Left ventricle myocardium inferior (tissue), 1 donor: ENCODE results near the gene SLC23A2. TPM values are rescaled to one million over a fixed set of nuclear protein-coding genes. Genes with fewer than 3 reads are reported as not detected.
"Not testable (repeated sequence)": the region's sequence is repeated elsewhere in the genome, so short reads cannot be mapped to it uniquely, and the experiment has no call there.

Experiments used
- DNase-seq: peaks from one replicate; pipeline ENCODE4 v3.0.0-alpha.2; 2020
- H3K27ac ChIP-seq: fragments of 200-600 bp; replicated peaks from 2 replicates; pipeline ENCODE4 v1.8.0; 2021
- H3K27me3 ChIP-seq: fragments of 200-600 bp; 2 replicates; pipeline ENCODE4 v1.8.0; 2021; ENCODE audit warnings: low read depth
- H3K36me3 ChIP-seq: fragments of 200-600 bp; 2 replicates; pipeline ENCODE4 v1.8.0; 2021
- H3K4me1 ChIP-seq: fragments of 200-600 bp; 2 replicates; pipeline ENCODE4 v1.8.0; 2021
- H3K4me3 ChIP-seq: fragments of 200-600 bp; 2 replicates; pipeline ENCODE4 v1.8.0; 2021; ENCODE audit warnings: mild to moderate bottlenecking, moderate library complexity
- H3K9me3 ChIP-seq: fragments of 200-600 bp; replicated peaks from 2 replicates; pipeline ENCODE4 v1.8.0; 2021
- intact Hi-C: fragments of 100-400 bp; cut with micrococcal nuclease; formaldehyde crosslinking; loops from one replicate; pipeline ENCODE4 v1.11.0; 2022
- total RNA-seq: library from RNA; stranded (reverse); fragmentation: NEBNext Ultra II Directional; extraction: Animal tissue kit (Norgen Biotek cat#: 25700); gene quantifications from one replicate; pipeline ENCODE4 v1.2.1, GENCODE V29; 2021
- TF ChIP-seq, protein P1 (sequence below): fragments of 200-600 bp; IDR thresholded peaks from 2 replicates; pipeline ENCODE4 v1.8.0; 2021; ENCODE audit warnings: antibody characterized with exemption, mild to moderate bottlenecking, borderline replicate concordance
- donor health status: DM: no; HTN: yes; CAD: no; lungs with severe emphysema.

Gene SLC23A2
- total RNA-seq, 1 donor from 2014 or later, result 6.3 TPM

GRCh38 chr20:4883546-4883945 lies 117.8 kb downstream of the SLC23A2 start:
- TF ChIP-seq, protein P1, sequence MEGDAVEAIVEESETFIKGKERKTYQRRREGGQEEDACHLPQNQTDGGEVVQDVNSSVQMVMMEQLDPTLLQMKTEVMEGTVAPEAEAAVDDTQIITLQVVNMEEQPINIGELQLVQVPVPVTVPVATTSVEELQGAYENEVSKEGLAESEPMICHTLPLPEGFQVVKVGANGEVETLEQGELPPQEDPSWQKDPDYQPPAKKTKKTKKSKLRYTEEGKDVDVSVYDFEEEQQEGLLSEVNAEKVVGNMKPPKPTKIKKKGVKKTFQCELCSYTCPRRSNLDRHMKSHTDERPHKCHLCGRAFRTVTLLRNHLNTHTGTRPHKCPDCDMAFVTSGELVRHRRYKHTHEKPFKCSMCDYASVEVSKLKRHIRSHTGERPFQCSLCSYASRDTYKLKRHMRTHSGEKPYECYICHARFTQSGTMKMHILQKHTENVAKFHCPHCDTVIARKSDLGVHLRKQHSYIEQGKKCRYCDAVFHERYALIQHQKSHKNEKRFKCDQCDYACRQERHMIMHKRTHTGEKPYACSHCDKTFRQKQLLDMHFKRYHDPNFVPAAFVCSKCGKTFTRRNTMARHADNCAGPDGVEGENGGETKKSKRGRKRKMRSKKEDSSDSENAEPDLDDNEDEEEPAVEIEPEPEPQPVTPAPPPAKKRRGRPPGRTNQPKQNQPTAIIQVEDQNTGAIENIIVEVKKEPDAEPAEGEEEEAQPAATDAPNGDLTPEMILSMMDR, result no peak
- Histone ChIP-seq H3K27me3 (no peaks in the 10 kb centered on the region), H3K36me3 (peaks cover 46% of the 10 kb centered on the region), H3K4me3 (no peak overlapping the region), H3K4me1 (no peaks in the 10 kb centered on the region), H3K27ac (no peak overlapping the region), H3K9me3 (no peaks in the 10 kb centered on the region)
- intact Hi-C loops, result no loop called here
- no peak for DNase-seq

DNA sequence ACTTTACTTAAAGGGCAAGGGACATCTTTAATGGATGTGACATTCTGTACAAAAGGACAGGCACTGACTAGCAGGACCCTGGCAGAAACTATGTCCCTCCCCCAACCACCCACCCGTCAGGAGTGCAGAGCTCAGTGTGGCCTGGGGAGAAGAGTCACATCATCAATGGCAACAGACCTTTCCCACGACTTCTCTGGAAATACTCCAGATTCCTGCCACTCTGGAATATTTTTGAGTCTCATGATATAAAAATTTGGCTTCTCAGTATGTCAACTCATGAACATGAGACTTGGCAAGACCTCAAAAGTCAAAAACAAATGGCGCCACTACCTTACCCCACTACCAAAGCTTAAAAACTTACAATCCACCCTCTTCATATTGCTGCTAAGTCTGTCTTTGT lies 118.3 kb downstream of the SLC23A2 start:
- intact Hi-C loops, result no loop called here
- peaks cover 46% of the 10 kb centered on the region for H3K36me3 ChIP-seq

DNA sequence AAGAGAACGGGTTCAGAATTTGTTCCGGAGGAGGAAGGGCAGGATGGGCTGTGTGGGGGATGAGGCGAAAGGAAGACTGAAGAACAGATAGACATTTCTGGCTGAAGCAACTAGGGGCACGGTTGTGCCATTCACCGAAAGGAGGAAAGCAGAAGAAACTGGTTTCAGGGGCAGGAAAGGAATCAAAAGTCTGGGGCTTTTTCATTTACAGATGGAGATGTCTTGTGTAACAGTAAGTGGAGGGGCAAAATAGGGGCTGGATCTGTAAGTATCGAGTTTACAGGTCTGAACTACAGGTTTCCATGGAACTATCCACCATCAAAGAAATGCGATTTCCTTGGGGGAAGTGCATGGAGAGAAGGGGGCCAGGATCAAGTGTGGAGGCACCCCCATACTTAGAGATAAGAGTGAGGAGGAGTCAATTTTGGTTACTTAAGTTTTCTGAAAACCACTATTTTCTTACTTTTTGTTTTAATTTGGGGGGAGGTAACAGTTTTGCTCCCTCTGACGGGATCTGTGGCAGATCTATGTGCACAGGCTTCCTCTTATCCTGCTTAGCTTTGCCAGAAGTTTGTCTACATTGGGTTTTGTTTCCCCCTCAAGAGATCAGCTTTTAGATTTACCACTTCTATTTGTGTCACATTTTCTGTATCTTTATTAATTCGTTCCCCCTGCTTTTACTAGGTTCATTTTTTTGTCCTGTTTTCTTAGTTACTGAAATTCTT lies 120.1 kb downstream of the SLC23A2 start:
- Histone ChIP-seq H3K36me3 (peaks cover 46% of the 10 kb centered on the region), H3K9me3 (no peaks in the 10 kb centered on the region), H3K27me3 (no peaks in the 10 kb centered on the region), H3K27ac (no peak overlapping the region), H3K4me3 (no peak overlapping the region), H3K4me1 (no peaks in the 10 kb centered on the region)
- TF ChIP-seq, protein P1, result no peak
- intact Hi-C loops, result no loop called here
- no peak for DNase-seq

More for the DNA sequence above, 118.3 kb downstream of the SLC23A2 start:
- Histone ChIP-seq H3K27me3 (no peaks in the 10 kb centered on the region), H3K4me3 (no peak overlapping the region), H3K27ac (no peak overlapping the region), H3K4me1 (no peaks in the 10 kb centered on the region), H3K9me3 (no peaks in the 10 kb centered on the region)
- TF ChIP-seq, protein P1, result no peak
- no peak for DNase-seq

DNA sequence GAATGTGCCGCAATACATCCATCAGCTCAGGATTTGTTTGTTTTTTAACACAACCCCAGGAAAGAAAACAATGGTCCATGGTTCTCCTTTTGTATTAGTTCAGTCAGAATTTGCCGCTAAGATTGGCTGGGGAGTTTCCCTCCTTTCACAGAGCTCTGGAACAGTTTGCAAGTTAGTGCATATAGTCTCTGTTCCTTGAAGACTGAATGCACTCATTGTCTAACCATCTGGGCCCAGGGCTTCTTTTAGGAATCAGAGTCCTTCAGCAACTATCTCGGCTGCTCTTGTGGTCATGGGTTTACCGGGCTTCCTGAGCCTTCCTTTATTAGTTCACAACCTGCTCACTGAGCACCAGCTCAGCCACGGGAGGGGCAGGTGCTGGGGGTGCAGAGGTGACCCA lies 121.3 kb downstream of the SLC23A2 start:
- H3K36me3 ChIP-seq, result peaks cover 46% of the 10 kb centered on the region

GRCh38 chr20:4878099-4878498 lies 123.2 kb downstream of the SLC23A2 start:
- H3K9me3 ChIP-seq, H3K27me3 ChIP-seq, intact Hi-C loops, H3K4me3 ChIP-seq, DNase-seq, H3K27ac ChIP-seq, H3K4me1 ChIP-seq: not testable (repeated sequence)
- H3K36me3 ChIP-seq, result peaks cover 46% of the 10 kb centered on the region

More for the DNA sequence above, 121.3 kb downstream of the SLC23A2 start:
- H3K27me3 ChIP-seq, result no peaks in the 10 kb centered on the region
- H3K4me3 ChIP-seq, result no peak overlapping the region
- DNase-seq, result no peak
- H3K4me1 ChIP-seq, result peaks cover 7% of the 10 kb centered on the region
- intact Hi-C loops, result no loop called here
- TF ChIP-seq, protein P1, result no peak
- H3K9me3 ChIP-seq, result no peaks in the 10 kb centered on the region
- H3K27ac ChIP-seq, result no peak overlapping the region

GRCh38 chr20:4876731-4877130 lies 124.6 kb downstream of the SLC23A2 start:
- Histone ChIP-seq H3K9me3 (no peaks in the 10 kb centered on the region), H3K27me3 (no peaks in the 10 kb centered on the region), H3K27ac (no peak overlapping the region), H3K4me1 (peaks cover 7% of the 10 kb centered on the region), H3K4me3 (no peak overlapping the region), H3K36me3 (peaks cover 43% of the 10 kb centered on the region)
- TF ChIP-seq, protein P1, result no peak
- no peak for DNase-seq
- intact Hi-C loops, result no loop called here
